Islet precursor cell (in vitro differentiated cells): Measurements from ENCODE around the gene LMX1B.
"Not testable (repeated sequence)": the region's sequence is repeated elsewhere in the genome, so short reads cannot be mapped to it uniquely, and the experiment has no call there.

Source experiments
- DNase-seq: peaks from one replicate; pipeline ENCODE4 v3.0.0-alpha.2; 2018

LMX1B gene

GRCh38 chr9:126636983-126637798 is 23.5 kb downstream of the LMX1B start:
- DNase-seq: no peak

DNA sequence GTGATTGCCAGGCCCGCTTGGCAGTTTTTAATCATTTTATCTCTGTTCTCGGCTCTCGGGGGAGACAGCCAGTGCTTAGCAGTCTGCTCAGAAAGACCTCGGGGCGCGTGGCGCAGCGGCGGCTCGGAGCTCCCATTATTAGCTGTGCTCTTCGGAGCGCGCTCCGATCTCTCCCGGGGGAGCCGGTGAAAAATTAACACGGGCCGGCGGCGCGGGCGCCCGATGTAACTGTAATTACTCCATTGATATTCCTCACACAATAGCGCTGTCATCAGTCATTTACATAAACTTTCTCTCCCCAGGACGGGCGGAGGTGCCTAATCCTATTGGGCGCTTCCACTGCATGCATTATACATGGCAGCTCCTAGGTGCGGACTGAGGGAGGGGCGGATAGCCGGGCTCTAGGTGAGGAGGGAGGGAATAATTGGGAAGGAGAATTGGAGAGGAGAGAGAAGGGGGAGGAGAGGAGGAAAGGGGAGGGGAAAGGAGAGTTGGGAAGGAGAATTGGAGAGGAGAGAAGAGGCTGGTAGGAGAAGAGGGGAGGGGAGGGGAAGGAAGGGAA is 24.9 kb downstream of the LMX1B start:
- DNase-seq: no peak

DNA sequence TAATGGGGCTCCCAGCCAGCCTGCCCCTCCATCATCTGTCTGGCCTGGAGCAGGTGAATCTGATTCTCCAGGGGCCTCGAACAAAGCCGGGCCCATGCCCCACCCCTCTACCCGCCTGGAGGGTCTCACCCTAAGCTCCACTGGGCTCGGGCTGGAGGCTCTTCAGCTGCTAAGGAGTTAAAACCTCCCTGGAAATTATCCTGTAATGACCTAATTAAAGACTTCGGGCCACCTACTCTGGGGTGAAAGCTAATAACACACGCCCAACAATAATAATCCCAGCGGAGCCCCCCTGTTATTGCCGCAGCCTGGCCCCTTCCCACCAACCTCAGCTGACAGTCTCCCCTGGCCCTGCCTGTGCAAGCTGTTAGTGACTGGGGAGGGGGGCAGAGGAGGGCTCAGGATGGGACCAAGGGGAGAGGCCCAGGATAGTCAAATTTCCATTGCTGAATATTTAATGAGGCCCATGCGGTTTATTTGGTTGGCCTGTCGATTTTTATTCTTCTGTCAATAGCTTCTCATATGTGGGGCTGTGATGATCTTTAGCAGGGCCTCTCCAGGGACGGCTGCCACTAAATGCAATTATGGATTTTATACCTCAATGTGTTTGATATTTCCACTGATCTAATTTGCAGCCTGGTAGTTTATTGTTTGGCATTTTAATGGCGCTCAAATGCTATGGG is 25.7 kb downstream of the LMX1B start:
- no peak for DNase-seq

- DNase-seq: no peak
Observed at GRCh38 chr9:126641118-126641851, 27.6 kb downstream of the LMX1B start.

- no peak for DNase-seq
Observed at GRCh38 chr9:126642010-126642744, 28.4 kb downstream of the LMX1B start.

GRCh38 chr9:126642839-126643238 is 29.1 kb downstream of the LMX1B start:
- DNase-seq: no peak

GRCh38 chr9:126643945-126644527 is 30.3 kb downstream of the LMX1B start:
- no peak for DNase-seq

GRCh38 chr9:126646162-126646561 is 32.4 kb downstream of the LMX1B start:
- no peak for DNase-seq

- DNase-seq: no peak
Observed at GRCh38 chr9:126647585-126648411, 34.1 kb downstream of the LMX1B start.

DNA sequence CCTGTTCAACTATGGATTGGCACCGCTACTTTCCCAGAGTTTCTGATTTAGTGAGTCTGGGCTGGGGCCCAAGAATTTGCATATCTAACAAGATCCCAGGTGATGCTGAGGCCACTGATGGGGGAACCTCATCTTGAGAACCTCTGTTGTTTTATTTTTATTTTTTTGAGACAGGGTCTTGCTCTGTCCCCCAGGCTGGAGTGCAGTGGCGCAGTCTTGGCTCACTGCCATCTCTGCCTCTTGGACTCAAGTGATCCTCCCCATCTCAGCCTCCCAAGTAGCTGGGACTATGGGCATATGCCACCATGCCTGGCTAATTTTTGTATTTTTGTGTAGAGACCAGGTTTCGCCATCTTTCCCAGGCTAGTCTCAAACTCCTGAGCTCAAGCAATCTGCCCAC is 35.7 kb downstream of the LMX1B start:
- DNase-seq: no peak

DNA sequence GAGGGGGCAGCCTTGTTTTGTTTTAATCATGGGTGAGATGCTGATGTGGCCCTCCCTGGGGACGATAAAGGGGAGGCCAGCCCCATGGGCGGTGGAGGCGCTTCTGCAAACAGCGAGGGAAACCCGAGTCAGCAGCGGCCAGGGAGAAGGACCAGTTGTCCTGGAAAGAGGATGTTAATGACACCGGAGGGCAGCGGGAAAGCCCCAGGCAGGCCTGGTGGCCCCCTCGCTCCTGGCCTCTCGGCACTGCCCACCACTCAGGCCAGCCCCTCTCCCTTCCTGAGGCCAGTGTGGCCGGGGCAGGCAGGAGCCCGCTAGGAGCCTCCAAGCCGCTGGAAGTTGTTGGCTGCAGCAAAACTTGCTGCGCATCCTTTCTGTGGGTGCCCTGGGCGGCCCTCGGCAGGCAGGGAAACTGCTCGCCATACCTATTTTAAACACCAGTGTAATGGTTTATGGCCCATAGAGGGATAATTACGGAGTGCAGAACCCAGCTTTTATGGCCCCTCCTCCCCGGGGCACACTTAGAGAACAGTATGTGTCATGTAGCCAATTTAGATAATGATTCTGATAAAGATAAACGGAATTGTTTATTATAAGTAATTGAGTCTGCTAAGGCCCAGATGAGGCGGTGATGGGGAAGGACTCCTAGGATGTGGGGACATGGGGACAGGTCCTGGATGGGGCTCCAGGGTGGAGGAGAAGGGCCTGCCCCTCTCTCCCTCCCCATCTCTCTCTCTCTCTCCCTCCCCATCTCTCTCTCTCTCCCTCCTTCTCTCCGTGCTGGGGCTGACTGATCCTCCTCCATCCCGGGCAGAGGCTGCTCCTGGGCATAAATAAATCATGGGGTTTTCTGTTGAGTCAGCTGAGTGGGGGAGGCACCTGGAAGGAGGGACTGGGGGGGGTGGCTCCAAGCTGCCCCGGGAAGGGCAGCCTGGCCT is 36.9 kb downstream of the LMX1B start:
- peak; percentile 71 for DNase-seq

GRCh38 chr9:126652140-126652582 is 38.4 kb downstream of the LMX1B start:
- DNase-seq: peak; percentile 69

DNA sequence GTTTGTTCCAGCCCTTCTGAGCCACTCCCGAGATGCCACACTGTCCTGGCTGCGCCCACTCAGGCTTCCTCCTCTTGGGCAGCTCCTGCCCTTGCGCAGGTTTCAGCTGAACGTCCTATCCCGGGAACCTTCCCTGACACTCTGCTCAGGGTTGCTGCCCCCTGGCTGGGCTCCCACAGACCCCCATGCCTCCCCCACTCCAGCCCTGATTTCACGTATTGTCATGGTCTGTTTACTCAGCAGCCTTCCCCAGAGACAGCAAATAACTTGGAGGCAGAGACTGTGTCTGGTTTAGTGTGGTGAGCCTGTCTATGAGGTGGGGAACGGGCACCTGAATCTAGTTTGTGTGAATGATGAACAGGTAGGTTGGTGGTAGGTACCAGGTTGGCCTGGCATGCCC is 40.4 kb downstream of the LMX1B start:
- DNase-seq: no peak

GRCh38 chr9:126656214-126656613 is 42.5 kb downstream of the LMX1B start:
- not testable (repeated sequence) for DNase-seq

DNA sequence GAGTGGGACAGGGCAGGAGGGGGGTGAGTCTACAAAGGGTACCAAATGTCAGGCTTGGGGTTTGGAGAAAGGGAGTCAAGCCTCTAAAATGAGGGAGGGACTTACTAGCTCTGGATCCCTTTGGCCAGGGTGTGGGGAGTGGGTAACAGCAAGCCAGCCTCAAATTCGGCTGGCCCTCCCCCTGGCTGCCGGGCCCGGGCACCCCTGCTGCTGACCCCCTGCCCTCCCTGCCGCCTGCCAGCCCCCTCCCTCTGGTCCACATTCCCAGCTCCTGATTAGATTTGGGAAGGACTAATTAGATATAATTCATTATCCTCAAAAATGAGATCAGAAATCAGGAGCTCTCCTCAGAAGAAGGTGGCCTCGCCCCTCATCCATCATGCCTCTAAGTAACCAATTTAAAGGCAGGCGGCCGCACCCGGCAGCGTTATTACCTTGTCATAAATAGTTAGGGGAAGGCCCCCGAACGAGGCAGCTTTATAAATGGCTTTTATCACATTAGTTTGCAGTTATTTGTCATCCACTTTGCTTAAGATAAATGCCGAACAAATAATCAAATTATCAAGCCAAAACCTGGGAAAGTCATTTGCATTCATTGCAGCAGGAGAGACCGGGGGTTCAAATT is 44.6 kb downstream of the LMX1B start:
- no peak for DNase-seq

- peak; percentile 71 for DNase-seq
Observed at GRCh38 chr9:126658956-126659555, 45.3 kb downstream of the LMX1B start.

- DNase-seq: no peak
Observed at GRCh38 chr9:126661122-126661520, 47.4 kb downstream of the LMX1B start.

- peak; percentile 94 for DNase-seq
Observed at GRCh38 chr9:126661521-126662251, 48.0 kb downstream of the LMX1B start.
